ENCODE data around the gene ABI1.

The ABI1 gene

DNA sequence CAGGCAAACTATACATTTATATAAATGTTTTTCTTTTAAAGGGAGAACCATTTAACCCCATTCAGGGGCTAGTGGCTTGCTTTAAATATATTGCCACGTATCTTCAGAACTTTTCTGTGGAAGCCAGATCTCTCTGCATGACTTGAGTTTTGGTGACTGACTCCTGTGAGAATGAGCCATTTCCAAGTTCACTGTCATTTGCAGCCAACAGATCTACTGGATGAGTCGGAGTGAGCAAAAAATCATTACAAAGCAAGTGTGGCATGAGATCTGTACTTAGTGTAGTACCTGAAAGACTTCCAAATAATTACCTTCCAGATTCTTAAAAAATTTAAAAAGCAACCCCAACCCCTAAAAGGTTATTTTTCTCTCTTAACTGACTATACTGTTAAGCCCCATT is 117.7 kb downstream of the ABI1 start:
- DNase-seq (ENCODE audit: extremely low read depth, low read depth): no peak
- TF ChIP-seq, protein P1, sequence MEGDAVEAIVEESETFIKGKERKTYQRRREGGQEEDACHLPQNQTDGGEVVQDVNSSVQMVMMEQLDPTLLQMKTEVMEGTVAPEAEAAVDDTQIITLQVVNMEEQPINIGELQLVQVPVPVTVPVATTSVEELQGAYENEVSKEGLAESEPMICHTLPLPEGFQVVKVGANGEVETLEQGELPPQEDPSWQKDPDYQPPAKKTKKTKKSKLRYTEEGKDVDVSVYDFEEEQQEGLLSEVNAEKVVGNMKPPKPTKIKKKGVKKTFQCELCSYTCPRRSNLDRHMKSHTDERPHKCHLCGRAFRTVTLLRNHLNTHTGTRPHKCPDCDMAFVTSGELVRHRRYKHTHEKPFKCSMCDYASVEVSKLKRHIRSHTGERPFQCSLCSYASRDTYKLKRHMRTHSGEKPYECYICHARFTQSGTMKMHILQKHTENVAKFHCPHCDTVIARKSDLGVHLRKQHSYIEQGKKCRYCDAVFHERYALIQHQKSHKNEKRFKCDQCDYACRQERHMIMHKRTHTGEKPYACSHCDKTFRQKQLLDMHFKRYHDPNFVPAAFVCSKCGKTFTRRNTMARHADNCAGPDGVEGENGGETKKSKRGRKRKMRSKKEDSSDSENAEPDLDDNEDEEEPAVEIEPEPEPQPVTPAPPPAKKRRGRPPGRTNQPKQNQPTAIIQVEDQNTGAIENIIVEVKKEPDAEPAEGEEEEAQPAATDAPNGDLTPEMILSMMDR (IDR thresholded peaks at IDR 0.05; ENCODE audit: low read depth, low read length, missing control alignments): no peak
- no peak overlapping the region for H3K4me3 ChIP-seq (replicated peaks; ENCODE audit: low read depth, low read length)

- TF ChIP-seq, protein P1 (IDR thresholded peaks at IDR 0.05; ENCODE audit: low read depth, low read length, missing control alignments): no peak
- DNase-seq (ENCODE audit: extremely low read depth, low read depth): no peak
- H3K4me3 ChIP-seq (replicated peaks; ENCODE audit: low read depth, low read length): no peak overlapping the region
Observed at GRCh38 chr10:26741368-26741767, 119.4 kb downstream of the ABI1 start.

DNA sequence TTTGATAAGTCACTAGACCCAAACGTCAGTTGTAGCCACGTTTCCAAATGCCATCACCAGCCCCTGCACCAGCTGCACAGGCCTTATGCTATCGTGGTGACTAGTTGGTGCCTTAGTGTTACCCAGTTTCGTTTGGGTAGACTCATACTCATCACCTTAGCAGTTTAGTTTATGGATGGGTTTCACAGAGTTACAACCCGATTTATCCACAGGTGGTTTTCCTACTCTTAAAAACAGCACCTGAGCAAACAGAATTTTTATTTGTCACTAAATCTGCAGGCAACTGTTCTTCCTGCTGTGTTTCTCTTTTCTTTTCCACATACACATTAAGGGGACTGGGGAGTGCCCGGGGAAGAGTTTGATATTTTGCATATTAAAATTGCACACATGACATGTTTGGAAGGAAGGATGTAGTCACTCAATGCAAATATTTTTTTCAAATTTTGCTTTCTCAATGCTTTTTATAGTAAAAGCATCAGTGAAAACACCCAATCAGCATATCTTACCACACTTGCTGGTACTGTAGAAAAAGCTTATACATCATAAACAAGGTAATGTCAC is 121.6 kb downstream of the ABI1 start:
- H3K4me3 ChIP-seq (replicated peaks; ENCODE audit: low read depth, low read length): no peak overlapping the region
- no peak for DNase-seq (ENCODE audit: extremely low read depth, low read depth)

DNA sequence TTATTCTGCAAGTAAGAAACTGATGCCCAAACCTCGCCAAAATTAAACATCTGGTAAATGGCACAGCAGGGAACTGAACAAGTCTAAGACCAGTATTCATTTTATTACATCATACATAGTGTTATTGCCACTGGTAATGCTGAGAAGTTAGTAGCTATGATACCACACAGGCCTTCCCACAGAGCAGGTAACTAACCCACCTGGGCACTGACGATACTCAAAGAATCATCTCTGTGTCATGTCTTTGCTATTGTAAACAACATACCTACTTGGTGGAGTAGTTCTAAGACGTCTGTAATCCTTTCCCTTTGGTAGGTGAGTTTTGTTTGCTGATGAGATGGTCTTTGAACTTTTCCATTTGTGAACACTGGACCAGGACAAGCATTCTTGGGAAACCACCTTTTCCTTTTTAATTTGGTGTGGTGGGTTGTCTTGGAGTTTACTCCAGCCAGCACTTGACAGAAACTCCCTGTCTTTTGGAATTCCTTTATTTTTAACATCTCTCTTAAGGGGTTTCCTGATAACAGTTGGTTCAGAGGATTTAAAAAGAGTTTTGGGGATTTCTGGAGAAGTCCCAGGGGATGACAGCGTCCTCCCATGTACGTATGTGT is 122.4 kb downstream of the ABI1 start:
- TF ChIP-seq, protein P1 (IDR thresholded peaks at IDR 0.05; ENCODE audit: low read depth, low read length, missing control alignments): no peak
- DNase-seq (ENCODE audit: extremely low read depth, low read depth): no peak
- no peak overlapping the region for H3K4me3 ChIP-seq (replicated peaks; ENCODE audit: low read depth, low read length)

More for the DNA sequence above, 121.6 kb downstream of the ABI1 start:
- TF ChIP-seq, protein P1 (IDR thresholded peaks at IDR 0.05; ENCODE audit: low read depth, low read length, missing control alignments): no peak

- no peak overlapping the region for H3K4me3 ChIP-seq (replicated peaks; ENCODE audit: low read depth, low read length)
- DNase-seq (ENCODE audit: extremely low read depth, low read depth): no peak
- TF ChIP-seq, protein P1 (IDR thresholded peaks at IDR 0.05; ENCODE audit: low read depth, low read length, missing control alignments): no peak
Observed at GRCh38 chr10:26737730-26738129, 123.0 kb downstream of the ABI1 start.

GRCh38 chr10:26735435-26735834 is 125.3 kb downstream of the ABI1 start:
- TF ChIP-seq, protein P1 (IDR thresholded peaks at IDR 0.05; ENCODE audit: low read depth, low read length, missing control alignments): no peak
- no peak overlapping the region for H3K4me3 ChIP-seq (replicated peaks; ENCODE audit: low read depth, low read length)
- no peak for DNase-seq (ENCODE audit: extremely low read depth, low read depth)
